Cardiac muscle cell (in vitro differentiated cells and primary cell): ENCODE measurements around the gene FKBP7. TPM values are rescaled to one million over a fixed set of nuclear protein-coding genes. Genes with fewer than 3 reads are reported as not detected.

Experiments used
- DNase-seq, 2 donors: peaks; one replicate each; pipeline versions ENCODE4 v3.0.0 to v3.0.0-alpha.2; 2010 to 2017; ENCODE audit warnings: low read depth in 1 of 2, low spot score in 1 of 2
- H3K27ac ChIP-seq: fragments of 200-600 bp; sonication (generic); 2 replicates; pipeline ENCODE4 v1.5.1; 2016
- H3K27me3 ChIP-seq: fragments of 200-600 bp; sonication (generic); 2 replicates; pipeline ENCODE4 v1.6.0; 2016; ENCODE audit warnings: control low read depth
- H3K36me3 ChIP-seq: fragments of 200-600 bp; sonication (generic); 2 replicates; pipeline ENCODE4 v1.5.1; 2016; ENCODE audit warnings: control low read depth
- H3K4me1 ChIP-seq: fragments of 200-600 bp; sonication (generic); 2 replicates; pipeline ENCODE4 v1.8.1; 2017; ENCODE audit warnings: low read depth, mild to moderate bottlenecking, mixed run types
- H3K4me3 ChIP-seq: fragments of 200-600 bp; sonication (generic); 2 replicates; pipeline ENCODE4 v1.5.1; 2016; ENCODE audit warnings: mild to moderate bottlenecking
- H3K9me3 ChIP-seq: fragments of 200-600 bp; sonication (generic); 2 replicates; pipeline ENCODE4 v1.5.1; 2017; ENCODE audit warnings: low read depth, mild to moderate bottlenecking, control low read depth
- polyA plus RNA-seq: library from polyadenylated mRNA; unstranded; fragments of >200 nt; fragmentation: Nextera tagmentation; extraction: Ambion mirVana; gene quantifications from 2 replicates; pipeline ENCODE4 v1.2.1, GENCODE V29; 2016
- total RNA-seq: library from RNA; depleted of rRNA; stranded (reverse); fragments of >200 nt; gene quantifications from 2 replicates; pipeline ENCODE4 v1.2.3, GENCODE V29; 2016
- TF ChIP-seq, protein P1 (sequence below): IDR thresholded peaks from 2 replicates; pipeline ENCODE4 v1.5.1; 2012; ENCODE audit warnings: low read depth, mild to moderate bottlenecking, low read length

Gene FKBP7
- total and polyA plus RNA-seq, 2 experiments from 2014 or later, result 18.7 to 37.2 TPM

DNA sequence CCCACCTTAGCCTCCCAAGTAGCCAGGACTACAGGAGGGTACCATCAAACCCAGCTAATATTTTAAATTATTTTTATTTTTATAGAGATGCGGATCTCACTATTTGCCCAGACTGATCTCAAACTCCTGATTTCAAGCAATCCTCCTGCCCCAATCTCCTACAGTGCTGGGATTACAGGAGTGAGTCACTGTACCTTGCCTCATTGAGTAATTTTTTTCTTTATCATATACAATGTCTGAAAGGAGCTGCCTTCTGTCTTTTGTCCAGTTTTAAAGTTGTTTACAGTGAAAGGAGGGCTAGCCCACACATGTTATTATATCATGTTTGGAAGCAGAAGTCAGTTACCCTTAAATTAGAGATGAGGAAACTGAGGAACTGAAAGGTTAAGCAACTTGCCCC lies 60.0 kb downstream of the FKBP7 start:
- Histone ChIP-seq H3K36me3 (no peaks in the 10 kb centered on the region), H3K4me1 (no peaks in the 10 kb centered on the region), H3K27me3 (no peaks in the 10 kb centered on the region), H3K9me3 (no peaks in the 10 kb centered on the region), H3K4me3 (no peak overlapping the region), H3K27ac (no peak overlapping the region)
- TF ChIP-seq, protein P1, sequence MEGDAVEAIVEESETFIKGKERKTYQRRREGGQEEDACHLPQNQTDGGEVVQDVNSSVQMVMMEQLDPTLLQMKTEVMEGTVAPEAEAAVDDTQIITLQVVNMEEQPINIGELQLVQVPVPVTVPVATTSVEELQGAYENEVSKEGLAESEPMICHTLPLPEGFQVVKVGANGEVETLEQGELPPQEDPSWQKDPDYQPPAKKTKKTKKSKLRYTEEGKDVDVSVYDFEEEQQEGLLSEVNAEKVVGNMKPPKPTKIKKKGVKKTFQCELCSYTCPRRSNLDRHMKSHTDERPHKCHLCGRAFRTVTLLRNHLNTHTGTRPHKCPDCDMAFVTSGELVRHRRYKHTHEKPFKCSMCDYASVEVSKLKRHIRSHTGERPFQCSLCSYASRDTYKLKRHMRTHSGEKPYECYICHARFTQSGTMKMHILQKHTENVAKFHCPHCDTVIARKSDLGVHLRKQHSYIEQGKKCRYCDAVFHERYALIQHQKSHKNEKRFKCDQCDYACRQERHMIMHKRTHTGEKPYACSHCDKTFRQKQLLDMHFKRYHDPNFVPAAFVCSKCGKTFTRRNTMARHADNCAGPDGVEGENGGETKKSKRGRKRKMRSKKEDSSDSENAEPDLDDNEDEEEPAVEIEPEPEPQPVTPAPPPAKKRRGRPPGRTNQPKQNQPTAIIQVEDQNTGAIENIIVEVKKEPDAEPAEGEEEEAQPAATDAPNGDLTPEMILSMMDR, result no peak
- DNase-seq, result peak in 1 of 2 donors; percentile 32

GRCh38 chr2:178417916-178418315 lies 60.5 kb downstream of the FKBP7 start:
- Histone ChIP-seq H3K27me3 (no peaks in the 10 kb centered on the region), H3K36me3 (no peaks in the 10 kb centered on the region), H3K27ac (no peak overlapping the region), H3K4me1 (no peaks in the 10 kb centered on the region), H3K4me3 (no peak overlapping the region), H3K9me3 (no peaks in the 10 kb centered on the region)
- TF ChIP-seq, protein P1, result no peak
- no peak for DNase-seq

- Histone ChIP-seq H3K9me3 (no peaks in the 10 kb centered on the region), H3K4me3 (no peak overlapping the region), H3K27ac (no peak overlapping the region)
These were observed 62.4 kb downstream of the FKBP7 start for GRCh38 chr2:178415979-178416378.

GRCh38 chr2:178414266-178415247 lies 63.8 kb downstream of the FKBP7 start:
- Histone ChIP-seq H3K27ac (no peak overlapping the region), H3K4me1 (no peaks in the 10 kb centered on the region), H3K4me3 (peak overlapping the region; percentile 37), H3K36me3 (no peaks in the 10 kb centered on the region), H3K9me3 (no peaks in the 10 kb centered on the region), H3K27me3 (no peaks in the 10 kb centered on the region)
- TF ChIP-seq, protein P1, result peak; percentile 98
- peak; percentile 94 to 97 for DNase-seq

More at GRCh38 chr2:178415979-178416378, 62.4 kb downstream of the FKBP7 start:
- Histone ChIP-seq H3K36me3 (no peaks in the 10 kb centered on the region), H3K27me3 (no peaks in the 10 kb centered on the region), H3K4me1 (no peaks in the 10 kb centered on the region)
- no peak for DNase-seq
- TF ChIP-seq, protein P1, result no peak

Other genes with a start within 250 kb of the FKBP7 start
- gene PRKRA, start 27.4 kb downstream of the FKBP7 start, total RNA-seq, result 63.2 and 78.5 TPM in 2 replicates
- 76.1 and 89.6 TPM in 2 replicates for gene PRKRA, start 27.4 kb downstream of the FKBP7 start, polyA plus RNA-seq
- 3.9 and 6.9 TPM in 2 replicates for gene PJVK, start 27.2 kb downstream of the FKBP7 start, total RNA-seq
- gene PJVK, start 27.2 kb downstream of the FKBP7 start, polyA plus RNA-seq, result 12.9 and 13.3 TPM in 2 replicates
- gene PLEKHA3, start 1.9 kb upstream of the FKBP7 start, total RNA-seq, result 8.9 and 9.6 TPM in 2 replicates
- 26.6 and 35.5 TPM in 2 replicates for gene PLEKHA3, start 1.9 kb upstream of the FKBP7 start, polyA plus RNA-seq